ENCODE measurements around the gene MARCHF4. TPM values are rescaled to one million over a fixed set of nuclear protein-coding genes. Genes with fewer than 3 reads are reported as not detected.
A peak's percentile ranks its signal among the peaks of the same experiment; 100 is the strongest.

Gene MARCHF4
- total and polyA plus RNA-seq, 8 donors: 0.10 to 0.55 (median 0.40) TPM; not detected in 4

- WGBS, 5 donors: 5 to 7% (median 6%) methylated on average over 46 to 56 of the region's 56 CpGs
- intact Hi-C loops (cut with DNase I; ENCODE audit: low total_unique reads): no loop called here
- peak within 1 kb of the TSS; percentile 94 to 97 (median 95) for H3K27ac ChIP-seq
Observed at GRCh38 chr2:216412022-216412999, 40.0 kb upstream of the MARCHF4 start, which contains the start of gene SMARCAL1. SMARCAL1 (plus strand) TSS chr2:216412484; CDS start chr2:216414705, 2,221 bp downstream.

DNA sequence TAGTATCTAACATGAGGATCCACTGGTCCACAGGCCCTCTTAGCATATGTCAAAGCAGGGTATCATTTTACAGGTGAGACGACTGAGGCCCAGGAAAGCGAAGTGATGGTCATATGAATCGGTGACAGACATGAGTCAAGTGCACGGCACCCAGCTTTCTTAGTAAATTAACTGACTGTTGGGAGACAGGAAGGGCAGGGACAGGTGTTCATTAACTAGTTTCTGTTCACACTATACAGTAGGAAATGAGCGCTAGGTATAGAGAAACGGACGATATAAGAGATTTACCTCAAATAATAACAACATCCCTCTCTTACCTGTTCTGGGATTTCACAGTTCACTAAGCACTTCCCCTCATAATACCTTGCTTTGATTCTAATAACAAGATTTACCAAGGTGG, 38.3 kb upstream of the MARCHF4 start:
- intact Hi-C loops (cut with DNase I; ENCODE audit: low total_unique reads): no loop called here
- 82 to 92% (median 85%) methylated on average over 7 of the region's 7 CpGs for WGBS, 5 donors
- no peak overlapping the region for H3K27ac ChIP-seq

More at GRCh38 chr2:216412022-216412999, 40.0 kb upstream of the MARCHF4 start, which contains the start of gene SMARCAL1:
- H3K27me3 ChIP-seq: peaks cover 0 to 12% (median 0%) of the 10 kb centered on the region in 3 donors
- peaks cover 0 to 25% (median 16%) of the 10 kb centered on the region in 4 donors for H3K4me1 ChIP-seq
- peaks cover 3 to 29% (median 29%) of the 10 kb centered on the region in 4 donors for H3K36me3 ChIP-seq
- DNase-seq: peak; percentile 99 to 100
- TF ChIP-seq POLR2A (IDR thresholded peaks at IDR 0.05): peak in 1 of 4 donors; percentile 25
- TF ChIP-seq EP300 (IDR thresholded peaks at IDR 0.05): no peak
- TF ChIP-seq, protein P1, sequence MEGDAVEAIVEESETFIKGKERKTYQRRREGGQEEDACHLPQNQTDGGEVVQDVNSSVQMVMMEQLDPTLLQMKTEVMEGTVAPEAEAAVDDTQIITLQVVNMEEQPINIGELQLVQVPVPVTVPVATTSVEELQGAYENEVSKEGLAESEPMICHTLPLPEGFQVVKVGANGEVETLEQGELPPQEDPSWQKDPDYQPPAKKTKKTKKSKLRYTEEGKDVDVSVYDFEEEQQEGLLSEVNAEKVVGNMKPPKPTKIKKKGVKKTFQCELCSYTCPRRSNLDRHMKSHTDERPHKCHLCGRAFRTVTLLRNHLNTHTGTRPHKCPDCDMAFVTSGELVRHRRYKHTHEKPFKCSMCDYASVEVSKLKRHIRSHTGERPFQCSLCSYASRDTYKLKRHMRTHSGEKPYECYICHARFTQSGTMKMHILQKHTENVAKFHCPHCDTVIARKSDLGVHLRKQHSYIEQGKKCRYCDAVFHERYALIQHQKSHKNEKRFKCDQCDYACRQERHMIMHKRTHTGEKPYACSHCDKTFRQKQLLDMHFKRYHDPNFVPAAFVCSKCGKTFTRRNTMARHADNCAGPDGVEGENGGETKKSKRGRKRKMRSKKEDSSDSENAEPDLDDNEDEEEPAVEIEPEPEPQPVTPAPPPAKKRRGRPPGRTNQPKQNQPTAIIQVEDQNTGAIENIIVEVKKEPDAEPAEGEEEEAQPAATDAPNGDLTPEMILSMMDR (IDR thresholded peaks at IDR 0.05): no peak
- peak; percentile 65 to 85 (median 74) for TF ChIP-seq POLR2AphosphoS5 (IDR thresholded peaks at IDR 0.05)
- H3K4me3 ChIP-seq: peak within 1 kb of the TSS; percentile 66 to 84 (median 78)
- no peaks in the 10 kb centered on the region for H3K9me3 ChIP-seq

DNA sequence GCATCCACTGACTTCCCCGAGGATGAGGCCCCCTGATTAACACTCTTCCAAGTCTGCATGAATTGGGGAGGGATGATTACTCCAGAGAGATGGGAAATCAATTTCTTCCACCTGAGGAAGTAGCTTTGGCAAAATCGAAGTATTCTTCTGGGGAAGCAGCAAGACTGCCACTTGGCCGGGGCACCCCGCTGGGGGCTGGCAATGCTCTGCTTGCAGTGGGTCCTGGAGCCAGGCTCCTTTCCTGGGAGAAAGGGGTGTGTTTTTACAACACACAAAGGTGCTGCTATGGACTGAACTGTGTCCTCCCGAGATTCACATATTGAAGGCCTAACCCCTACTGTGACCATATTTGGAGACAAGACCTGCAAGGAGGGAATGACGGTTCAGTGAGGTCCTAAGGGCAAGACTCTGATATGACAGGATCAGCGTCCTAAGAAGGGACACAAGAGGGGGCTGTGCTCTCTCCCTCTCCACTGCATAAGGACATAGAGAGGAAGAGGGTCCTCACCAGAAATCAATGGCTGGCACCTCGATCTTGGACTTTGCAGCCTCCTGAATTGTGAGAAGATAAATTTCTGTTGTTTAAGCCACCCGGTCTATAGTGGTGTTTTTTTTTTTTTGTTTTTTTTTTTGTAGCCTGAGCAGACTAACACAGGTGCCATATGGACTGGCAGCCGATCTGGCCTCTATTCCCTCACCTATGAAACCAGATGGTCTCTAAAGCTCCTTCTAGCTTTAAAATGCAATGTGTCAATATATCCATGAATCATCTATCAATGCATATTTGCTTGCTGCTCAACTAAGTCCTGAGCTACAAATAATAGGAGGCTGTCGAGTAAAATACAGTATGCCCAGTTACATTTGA, 36.4 kb upstream of the MARCHF4 start:
- Histone ChIP-seq H3K4me1 (peaks cover 0 to 15% (median 12%) of the 10 kb centered on the region in 4 donors), H3K27me3 (peaks cover 0 to 23% (median 0%) of the 10 kb centered on the region in 3 donors), H3K4me3 (no peak overlapping the region), H3K9me3 (no peaks in the 10 kb centered on the region), H3K27ac (no peak overlapping the region), H3K36me3 (no peaks in the 10 kb centered on the region)
- DNase-seq: no peak
- 58 to 64% (median 61%) methylated on average over 11 of the region's 11 CpGs for WGBS, 5 donors
- no peak for TF ChIP-seq POLR2AphosphoS5 (IDR thresholded peaks at IDR 0.05)
- TF ChIP-seq POLR2A (IDR thresholded peaks at IDR 0.05): no peak
- TF ChIP-seq EP300 (IDR thresholded peaks at IDR 0.05): no peak
- TF ChIP-seq, protein P1 (IDR thresholded peaks at IDR 0.05): no peak
- intact Hi-C loops (cut with DNase I; ENCODE audit: low total_unique reads): no loop called here

More for the DNA sequence above, 38.3 kb upstream of the MARCHF4 start:
- no peak for DNase-seq
- Histone ChIP-seq H3K9me3 (no peaks in the 10 kb centered on the region), H3K4me1 (peaks cover 0 to 16% (median 14%) of the 10 kb centered on the region in 4 donors), H3K4me3 (no peak overlapping the region), H3K36me3 (peaks cover 3 to 12% (median 11%) of the 10 kb centered on the region in 4 donors), H3K27me3 (peaks cover 0 to 20% (median 0%) of the 10 kb centered on the region in 3 donors)
- no peak for TF ChIP-seq POLR2A (IDR thresholded peaks at IDR 0.05)

DNA sequence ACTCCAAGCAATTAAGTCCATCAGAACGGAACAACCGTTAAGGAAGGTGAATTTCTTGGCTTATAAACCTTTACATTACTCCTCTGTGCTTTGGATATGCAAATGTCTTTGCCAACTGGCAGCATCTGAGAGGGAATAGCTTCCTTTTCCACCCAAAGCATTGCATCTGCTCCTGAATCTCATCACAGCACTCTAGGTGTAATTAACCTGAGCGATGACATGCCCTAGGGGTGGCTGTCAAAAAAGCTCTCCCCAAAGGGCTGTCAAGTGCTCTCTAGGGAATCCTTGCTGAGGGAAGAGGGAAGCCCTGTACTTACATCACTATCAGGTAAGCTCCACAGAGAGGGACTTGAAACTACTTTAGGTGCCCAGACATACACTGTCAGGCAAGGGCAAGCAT, 34.5 kb upstream of the MARCHF4 start:
- TF ChIP-seq, protein P1 (IDR thresholded peaks at IDR 0.05): no peak
- no peak for TF ChIP-seq POLR2AphosphoS5 (IDR thresholded peaks at IDR 0.05)
- TF ChIP-seq EP300 (IDR thresholded peaks at IDR 0.05): no peak
- TF ChIP-seq POLR2A (IDR thresholded peaks at IDR 0.05): no peak
- Histone ChIP-seq H3K27me3 (peaks cover 0 to 23% (median 0%) of the 10 kb centered on the region in 3 donors), H3K4me1 (peaks cover 0 to 3% (median under 1%) of the 10 kb centered on the region in 4 donors), H3K36me3 (no peaks in the 10 kb centered on the region), H3K9me3 (no peaks in the 10 kb centered on the region), H3K27ac (no peak overlapping the region), H3K4me3 (no peak overlapping the region)
- 58 to 76% (median 68%) methylated on average over 3 of the region's 3 CpGs for WGBS, 5 donors
- intact Hi-C loops (cut with DNase I; ENCODE audit: low total_unique reads): no loop called here
- no peak for DNase-seq

Data from stomach (tissue), 9 donors.